ENCODE measurements around the gene DUSP14.

The DUSP14 gene

GRCh38 chr17:37538981-37539659 is 49.4 kb downstream of the DUSP14 start:
- no peaks in the 10 kb centered on the region for H3K27me3 ChIP-seq (ENCODE audit: insufficient read depth, poor library complexity, severe bottlenecking)
- DNase-seq (ENCODE audit: low read depth in 1 of 2, low spot score in 1 of 2), result no peak
- H3K4me3 ChIP-seq (replicated peaks; ENCODE audit: insufficient read depth, low read length), result no peak overlapping the region
- no peak overlapping the region for H3K27ac ChIP-seq (replicated peaks)
- TF ChIP-seq GABPA (IDR thresholded peaks at IDR 0.05; ENCODE audit: low read depth), result no peak
- TF ChIP-seq POLR2AphosphoS5 (IDR thresholded peaks at IDR 0.05; ENCODE audit: low read depth), result no peak
- TF ChIP-seq SPI1 (IDR thresholded peaks at IDR 0.05; ENCODE audit: borderline replicate concordance, low read depth), result no peak
- no peak for TF ChIP-seq CTCF (IDR thresholded peaks at IDR 0.05; ENCODE audit: insufficient read depth, low read length)
- no peak for TF ChIP-seq REST (IDR thresholded peaks at IDR 0.05; ENCODE audit: insufficient replicate concordance, low read depth)

- H3K4me3 ChIP-seq (replicated peaks; ENCODE audit: insufficient read depth, low read length), result no peak overlapping the region
- no peak overlapping the region for H3K27ac ChIP-seq (replicated peaks)
- TF ChIP-seq SPI1 (IDR thresholded peaks at IDR 0.05; ENCODE audit: borderline replicate concordance, low read depth), result no peak
- TF ChIP-seq POLR2AphosphoS5 (IDR thresholded peaks at IDR 0.05; ENCODE audit: low read depth), result no peak
- TF ChIP-seq CTCF (IDR thresholded peaks at IDR 0.05; ENCODE audit: insufficient read depth, low read length), result no peak
- TF ChIP-seq GABPA (IDR thresholded peaks at IDR 0.05; ENCODE audit: low read depth), result no peak
- no peak for TF ChIP-seq REST (IDR thresholded peaks at IDR 0.05; ENCODE audit: insufficient replicate concordance, low read depth)
- no peak for DNase-seq (ENCODE audit: low read depth in 1 of 2, low spot score in 1 of 2)
- H3K27me3 ChIP-seq (ENCODE audit: insufficient read depth, poor library complexity, severe bottlenecking), result no peaks in the 10 kb centered on the region
These were observed 52.4 kb downstream of the DUSP14 start for GRCh38 chr17:37541880-37542660.

GRCh38 chr17:37543637-37544052 is 54.0 kb downstream of the DUSP14 start:
- Histone ChIP-seq H3K27ac (replicated peaks) (no peak overlapping the region), H3K4me3 (replicated peaks; ENCODE audit: insufficient read depth, low read length) (no peak overlapping the region), H3K27me3 (ENCODE audit: insufficient read depth, poor library complexity, severe bottlenecking) (no peaks in the 10 kb centered on the region)
- no peak for TF ChIP-seq REST (IDR thresholded peaks at IDR 0.05; ENCODE audit: insufficient replicate concordance, low read depth)
- no peak for TF ChIP-seq SPI1 (IDR thresholded peaks at IDR 0.05; ENCODE audit: borderline replicate concordance, low read depth)
- no peak for TF ChIP-seq CTCF (IDR thresholded peaks at IDR 0.05; ENCODE audit: insufficient read depth, low read length)
- no peak for TF ChIP-seq POLR2AphosphoS5 (IDR thresholded peaks at IDR 0.05; ENCODE audit: low read depth)
- TF ChIP-seq GABPA (IDR thresholded peaks at IDR 0.05; ENCODE audit: low read depth), result no peak
- no peak for DNase-seq (ENCODE audit: low read depth in 1 of 2, low spot score in 1 of 2)
